HG02840 (cell line): ENCODE measurements around the gene YPEL2.
"Not testable (repeated sequence)": the region's sequence is repeated elsewhere in the genome, so short reads cannot be mapped to it uniquely, and the experiment has no call there.

Experiments used
- ATAC-seq: cut with Tn5 transposase; IDR thresholded peaks from one replicate; pipeline ENCODE4 v1.9.1; 2021; ENCODE audit warnings: mild to moderate bottlenecking, moderate library complexity, moderate number of reproducible peaks; ENCODE audit not compliant: unreplicated experiment, low FRiP score

The YPEL2 gene

GRCh38 chr17:59373882-59374495 is 42.5 kb downstream of the YPEL2 start:
- ATAC-seq = no peak

- no peak for ATAC-seq
These were observed 43.2 kb downstream of the YPEL2 start for GRCh38 chr17:59374612-59375011.

GRCh38 chr17:59375857-59376256 is 44.4 kb downstream of the YPEL2 start:
- no peak for ATAC-seq

- ATAC-seq = no peak
These were observed 45.1 kb downstream of the YPEL2 start for GRCh38 chr17:59376506-59376905.

- ATAC-seq = no peak
These were observed 46.0 kb downstream of the YPEL2 start for GRCh38 chr17:59377410-59377809.

- ATAC-seq = no peak
These were observed 47.2 kb downstream of the YPEL2 start for GRCh38 chr17:59378675-59379074.

GRCh38 chr17:59380474-59380873 is 49.0 kb downstream of the YPEL2 start:
- no peak for ATAC-seq

- no peak for ATAC-seq
These were observed 50.5 kb downstream of the YPEL2 start for GRCh38 chr17:59381716-59382570.

- ATAC-seq = no peak
These were observed 52.4 kb downstream of the YPEL2 start for GRCh38 chr17:59383893-59384292.

GRCh38 chr17:59387351-59388068 is 56.1 kb downstream of the YPEL2 start:
- no peak for ATAC-seq

GRCh38 chr17:59388069-59388556 is 56.7 kb downstream of the YPEL2 start:
- ATAC-seq = no peak

- no peak for ATAC-seq
These were observed 57.6 kb downstream of the YPEL2 start for GRCh38 chr17:59389066-59389465.

GRCh38 chr17:59391021-59391420 is 59.6 kb downstream of the YPEL2 start:
- no peak for ATAC-seq

- no peak for ATAC-seq
These were observed 61.7 kb downstream of the YPEL2 start for GRCh38 chr17:59392973-59393679.

GRCh38 chr17:59393742-59394410 is 62.4 kb downstream of the YPEL2 start:
- not testable (repeated sequence) for ATAC-seq

- no peak for ATAC-seq
These were observed 64.8 kb downstream of the YPEL2 start for GRCh38 chr17:59396134-59396826.

- no peak for ATAC-seq
These were observed 66.0 kb downstream of the YPEL2 start for GRCh38 chr17:59397316-59398073.

GRCh38 chr17:59399914-59400313 is 68.5 kb downstream of the YPEL2 start:
- no peak for ATAC-seq

- no peak for ATAC-seq
These were observed 69.4 kb downstream of the YPEL2 start for GRCh38 chr17:59400858-59401257.
